H9 (cell line): ENCODE results near the gene NRP2. TPM values are rescaled to one million over a fixed set of nuclear protein-coding genes. Genes with fewer than 3 reads are reported as not detected.

ENCODE experiments used
- DNase-seq: peaks from one replicate; pipeline ENCODE4 v3.0.0-alpha.2; 2017
- H2AFZ ChIP-seq: one replicate; pipeline ENCODE4 v1.6.1; 2013; ENCODE audit warnings: mild to moderate bottlenecking, low read length, control low read depth, moderate library complexity
- H2AK5ac ChIP-seq: 2 replicates; pipeline ENCODE4 v1.6.1; 2013; ENCODE audit warnings: low read length, control low read depth, mixed read lengths; ENCODE audit not compliant: insufficient read length
- H2BK120ac ChIP-seq: one replicate; pipeline ENCODE4 v1.6.1; 2013; ENCODE audit warnings: low read depth, mild to moderate bottlenecking, low read length, control low read depth, inconsistent platforms; ENCODE audit not compliant: poor library complexity, severe bottlenecking
- H2BK12ac ChIP-seq: 2 replicates; pipeline ENCODE4 v1.6.1; 2013; ENCODE audit warnings: low read length, control low read depth, mixed read lengths, low read depth; ENCODE audit not compliant: insufficient read length
- H2BK15ac ChIP-seq: 2 replicates; pipeline ENCODE4 v1.6.1; 2013; ENCODE audit warnings: low read depth, low read length, control low read depth
- H2BK20ac ChIP-seq: one replicate; pipeline ENCODE4 v1.6.1; 2013; ENCODE audit warnings: low read depth, mild to moderate bottlenecking, low read length, control low read depth, inconsistent platforms; ENCODE audit not compliant: poor library complexity, severe bottlenecking
- H2BK5ac ChIP-seq: 2 replicates; pipeline ENCODE4 v1.6.1; 2013; ENCODE audit warnings: low read length, control low read depth, mixed read lengths; ENCODE audit not compliant: insufficient read length
- H3K14ac ChIP-seq: 2 replicates; pipeline ENCODE4 v1.6.1; 2013; ENCODE audit warnings: low read length, control low read depth; ENCODE audit not compliant: insufficient read depth
- H3K18ac ChIP-seq: 2 replicates; pipeline ENCODE4 v1.6.1; 2013; ENCODE audit warnings: low read depth, mild to moderate bottlenecking, mixed read lengths, low read length, control low read depth; ENCODE audit not compliant: insufficient read length
- H3K23ac ChIP-seq: 2 replicates; pipeline ENCODE4 v1.6.1; 2013; ENCODE audit warnings: low read length, control low read depth, mixed read lengths, low read depth; ENCODE audit not compliant: insufficient read length
- H3K23me2 ChIP-seq: 2 replicates; pipeline ENCODE4 v1.6.1; 2013; ENCODE audit warnings: low read depth, mild to moderate bottlenecking, mixed read lengths, low read length, control low read depth; ENCODE audit not compliant: insufficient read length, poor library complexity, severe bottlenecking
- H3K27ac ChIP-seq: 2 replicates; pipeline ENCODE4 v1.5.1; 2013; ENCODE audit warnings: low read length, control low read depth, mixed read lengths, low read depth; ENCODE audit not compliant: insufficient read length
- H3K27me3 ChIP-seq: 2 replicates; pipeline ENCODE4 v1.6.1; 2013; ENCODE audit warnings: low read length, control low read depth, inconsistent platforms; ENCODE audit not compliant: insufficient read depth
- H3K4ac ChIP-seq: 2 replicates; pipeline ENCODE4 v1.6.1; 2013; ENCODE audit warnings: low read depth, mild to moderate bottlenecking, control low read depth, inconsistent platforms, low read length, moderate library complexity
- H3K4me1 ChIP-seq: 2 replicates; pipeline ENCODE4 v1.6.1; 2013; ENCODE audit warnings: low read length, control low read depth, inconsistent platforms; ENCODE audit not compliant: insufficient read depth
- H3K4me2 ChIP-seq: 2 replicates; pipeline ENCODE4 v1.6.1; 2013; ENCODE audit warnings: low read length, control low read depth, mixed read lengths; ENCODE audit not compliant: insufficient read length, insufficient read depth
- H3K56ac ChIP-seq: 2 replicates; pipeline ENCODE4 v1.6.1; 2013; ENCODE audit warnings: low read depth, mild to moderate bottlenecking, mixed read lengths, low read length, control low read depth; ENCODE audit not compliant: insufficient read length
- H3K79me1 ChIP-seq: 2 replicates; pipeline ENCODE4 v1.6.1; 2013; ENCODE audit warnings: low read depth, mild to moderate bottlenecking, moderate library complexity, low read length, control low read depth, inconsistent platforms; ENCODE audit not compliant: insufficient read depth, poor library complexity, severe bottlenecking
- H3K79me2 ChIP-seq: 2 replicates; pipeline ENCODE4 v1.6.1; 2013; ENCODE audit warnings: low read length, control low read depth, inconsistent platforms; ENCODE audit not compliant: insufficient read depth
- H3K9ac ChIP-seq: 2 replicates; pipeline ENCODE4 v1.6.1; 2013; ENCODE audit warnings: low read length, control low read depth, mixed read lengths; ENCODE audit not compliant: insufficient read length; ENCODE audit errors: extremely low read depth
- H3K9me3 ChIP-seq: one replicate; pipeline ENCODE4 v1.6.1; 2013; ENCODE audit warnings: low read depth, low read length, inconsistent platforms; ENCODE audit not compliant: control insufficient read depth
- H3T11ph ChIP-seq: one replicate; pipeline ENCODE4 v1.6.1; 2013; ENCODE audit warnings: mild to moderate bottlenecking, low read length, control low read depth, inconsistent platforms
- H4K20me1 ChIP-seq: one replicate; pipeline ENCODE4 v1.6.1; 2013; ENCODE audit not compliant: control insufficient read depth, insufficient read length, insufficient read depth
- H4K5ac ChIP-seq: 2 replicates; pipeline ENCODE4 v1.6.1; 2013; ENCODE audit warnings: low read depth, mild to moderate bottlenecking, mixed read lengths, low read length, control low read depth; ENCODE audit not compliant: insufficient read length
- H4K8ac ChIP-seq: replicated peaks from 2 replicates; pipeline ENCODE4 v1.6.1; 2013; ENCODE audit warnings: low read length, control low read depth, mixed read lengths, low read depth; ENCODE audit not compliant: insufficient read length
- H4K91ac ChIP-seq: 2 replicates; pipeline ENCODE4 v1.6.1; 2013; ENCODE audit warnings: low read depth, mild to moderate bottlenecking, moderate library complexity, mixed read lengths, low read length, control low read depth; ENCODE audit not compliant: insufficient read length
- H3K27ac Mint-ChIP-seq, 3 experiments: 2 replicates in 2 of 3; 3 replicates in 1 of 3; pipeline ENCODE4 v1.8.0; 2020 to 2021; ENCODE audit warnings: mixed read lengths in 3 of 3, mild to moderate bottlenecking in 1 of 3, moderate library complexity in 1 of 3
- H3K27me3 Mint-ChIP-seq: 2 replicates; pipeline ENCODE4 v1.8.0; 2021; ENCODE audit warnings: low read depth, mild to moderate bottlenecking, moderate library complexity, mixed read lengths
- H3K36me3 Mint-ChIP-seq, 3 experiments: 2 replicates in 2 of 3; 3 replicates in 1 of 3; pipeline ENCODE4 v1.8.0; 2020 to 2021; ENCODE audit warnings: low read depth in 3 of 3, mixed read lengths in 3 of 3; ENCODE audit not compliant: insufficient read depth in 1 of 3
- H3K4me1 Mint-ChIP-seq, 2 experiments: 2 replicates each; pipeline ENCODE4 v1.8.0; 2020; ENCODE audit warnings: mixed read lengths in 2 of 2
- H3K4me3 Mint-ChIP-seq, 2 experiments: 2 replicates in 1 of 2; 3 replicates in 1 of 2; pipeline ENCODE4 v1.8.0; 2020 to 2021; ENCODE audit warnings: mild to moderate bottlenecking in 2 of 2, mixed read lengths in 2 of 2, moderate library complexity in 1 of 2
- H3K9me3 Mint-ChIP-seq, 2 experiments: 2 replicates in 1 of 2; 3 replicates in 1 of 2; pipeline ENCODE4 v1.8.0; 2020; ENCODE audit warnings: mild to moderate bottlenecking in 2 of 2, mixed read lengths in 2 of 2, moderate library complexity in 1 of 2
- CTCF ChIP-seq: fragments of 200-600 bp; sonication (generic); conservative IDR thresholded peaks from 3 replicates; pipeline ENCODE4 v1.8.0; 2021; ENCODE audit warnings: antibody characterized with exemption, mild to moderate bottlenecking
- WGBS: extraction: QIAGEN DNeasy Blood & Tissue Kit; methylation state at CpG from one replicate; pipeline ENCODE4 v1.1.7; 2013; ENCODE audit warnings: missing lambda C conversion rate, low lambda C conversion rate, mixed read lengths; ENCODE audit not compliant: insufficient read length; ENCODE audit errors: extremely low coverage; 5-methylcytosine and 5-hydroxymethylcytosine counted together
- total RNA-seq: library from RNA; stranded (reverse); gene quantifications from 2 replicates; pipeline ENCODE4 v1.2.1, GENCODE V29; 2021

NRP2 gene
- total RNA-seq, 1 experiment from 2014 or later: 19.7 TPM

DNA sequence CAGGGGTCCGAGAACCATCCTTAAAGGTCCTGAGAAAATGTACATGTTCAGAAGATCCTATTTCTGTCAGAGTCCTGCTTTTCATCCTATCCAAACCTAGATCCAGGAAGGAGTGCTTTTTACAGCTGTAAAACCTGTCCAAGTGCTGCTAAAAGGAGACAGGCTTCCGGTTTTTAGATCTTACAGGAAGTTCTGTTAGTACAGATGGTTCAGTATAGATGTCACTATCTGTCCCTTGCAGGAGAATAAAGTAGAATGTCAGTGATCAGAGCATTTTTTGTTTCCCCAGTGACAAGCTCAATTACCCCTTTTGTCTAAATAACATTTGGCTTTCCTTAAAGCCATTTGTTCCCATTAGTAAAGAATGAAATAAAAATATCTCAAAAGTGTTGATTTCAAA is 98.3 kb downstream of the NRP2 start:
- Mint-ChIP-seq H3K36me3 (peaks cover 0 to 10% (median 6%) of the 10 kb centered on the region in 3 experiments; a peak in 3 of 7 replicates), H3K9me3 (no peaks in the 10 kb centered on the region), H3K4me3 (no peak overlapping the region), H3K4me1 (peaks cover 7 to 10% of the 10 kb centered on the region in 2 experiments), H3K27ac (no peak overlapping the region), H3K27me3 (peaks cover 10% of the 10 kb centered on the region)
- TF ChIP-seq CTCF: no peak
- no peaks in the 10 kb centered on the region for H3K23me2 ChIP-seq
- H3K23ac ChIP-seq: no peak overlapping the region
- no peak overlapping the region for H2BK12ac ChIP-seq
- H3K18ac ChIP-seq: no peak overlapping the region
- H3K4me1 ChIP-seq: no peaks in the 10 kb centered on the region
- no peak overlapping the region for H2AK5ac ChIP-seq
- H3T11ph ChIP-seq: no peak overlapping the region
- no peak overlapping the region for H4K91ac ChIP-seq
- no peak overlapping the region for H4K5ac ChIP-seq
- H2BK15ac ChIP-seq: no peak overlapping the region
- H3K79me2 ChIP-seq: no peaks in the 10 kb centered on the region
- H2BK20ac ChIP-seq: no peak overlapping the region
- no peak overlapping the region for H2BK5ac ChIP-seq
- H3K9ac ChIP-seq: no peak overlapping the region
- no peak overlapping the region for H3K4ac ChIP-seq
- no peak overlapping the region for H4K8ac ChIP-seq
- no peaks in the 10 kb centered on the region for H3K27me3 ChIP-seq
- H3K14ac ChIP-seq: no peak overlapping the region
- no CpG with 5 or more reads among the region's 2 CpGs for WGBS
- H2BK120ac ChIP-seq: no peak overlapping the region
- no peak for DNase-seq
- H3K4me2 ChIP-seq: no peak overlapping the region
- no peaks in the 10 kb centered on the region for H4K20me1 ChIP-seq
- no peak overlapping the region for H2AFZ ChIP-seq
- no peak overlapping the region for H3K56ac ChIP-seq
- H3K27ac ChIP-seq: no peak overlapping the region
- H3K9me3 ChIP-seq: no peaks in the 10 kb centered on the region
- no peaks in the 10 kb centered on the region for H3K79me1 ChIP-seq
